Neural cell (in vitro differentiated cells): ENCODE results near the gene ROPN1.

Source experiments
- CTCF ChIP-seq: fragments of 450-650 bp; IDR thresholded peaks from 2 replicates; pipeline ENCODE4 v1.5.1; 2014; ENCODE audit warnings: antibody characterized with exemption, mild to moderate bottlenecking, moderate library complexity; ENCODE audit not compliant: poor library complexity, severe bottlenecking
- EP300 ChIP-seq: fragments of 450-650 bp; conservative IDR thresholded peaks from 2 replicates; pipeline ENCODE4 v1.6.1; 2014; ENCODE audit warnings: antibody characterized with exemption, mild to moderate bottlenecking, moderate library complexity; ENCODE audit not compliant: poor library complexity, severe bottlenecking
- EZH2 ChIP-seq: fragments of 200-600, 300-800 bp; shearing (Covaris generic), sonication (generic); IDR thresholded peaks from 2 replicates; pipeline ENCODE4 v1.6.1; 2014; ENCODE audit warnings: antibody characterized with exemption, low read length, borderline replicate concordance, mild to moderate bottlenecking; ENCODE audit not compliant: insufficient read depth, poor library complexity, severe bottlenecking
- MXI1 ChIP-seq: fragments of 450-650 bp; conservative IDR thresholded peaks from 2 replicates; pipeline ENCODE4 v1.6.1; 2014; ENCODE audit warnings: antibody characterized with exemption, mild to moderate bottlenecking; ENCODE audit not compliant: poor library complexity, severe bottlenecking
- POLR2AphosphoS5 ChIP-seq: IDR thresholded peaks from 2 replicates; pipeline ENCODE4 v1.6.1; 2012
- RAD21 ChIP-seq: fragments of 450-650 bp; conservative IDR thresholded peaks from 2 replicates; pipeline ENCODE4 v1.6.1; 2014; ENCODE audit warnings: antibody characterized with exemption, mild to moderate bottlenecking, moderate library complexity
- REST ChIP-seq: IDR thresholded peaks from 2 replicates; pipeline ENCODE4 v1.6.1; 2012; ENCODE audit warnings: borderline replicate concordance
- SMC3 ChIP-seq: fragments of 450-650 bp; conservative IDR thresholded peaks from 2 replicates; pipeline ENCODE4 v1.6.1; 2014; ENCODE audit warnings: antibody characterized with exemption, mild to moderate bottlenecking, moderate library complexity; ENCODE audit not compliant: poor library complexity
- TAF1 ChIP-seq: IDR thresholded peaks from 2 replicates; pipeline ENCODE4 v1.6.1; 2012; ENCODE audit warnings: low read depth

- TF ChIP-seq POLR2AphosphoS5 = no peak
- no peak for TF ChIP-seq EZH2
- no peak for TF ChIP-seq RAD21
- TF ChIP-seq CTCF = no peak
- no peak for TF ChIP-seq MXI1
- TF ChIP-seq EP300 = no peak
- TF ChIP-seq TAF1 = no peak
- TF ChIP-seq REST = no peak
- no peak for TF ChIP-seq SMC3
Observed at GRCh38 chr3:124026516-124026915, 34.6 kb upstream of the ROPN1 start.
